H1 (cell line): Measurements from ENCODE around the gene NIM1K. TPM values are rescaled to one million over a fixed set of nuclear protein-coding genes. Genes with fewer than 3 reads are reported as not detected.

ENCODE experiments used
- CTCF ChIA-PET: fragments of 300-600 bp; sonication (Branson Sonifier 250); formaldehyde crosslinking; loops from one replicate; lab custom pipeline; 2021; ENCODE audit not compliant: partially characterized antibody; lab: Charles Lee
- POLR2A ChIA-PET: fragments of 300-600 bp; sonication (Branson Sonifier 250); formaldehyde crosslinking; loops from one replicate; lab custom pipeline; 2021; ENCODE audit warnings: inconsistent platforms; ENCODE audit not compliant: partially characterized antibody; lab: Charles Lee
- DNase-seq, 2 experiments: peaks; one replicate each; pipeline versions ENCODE4 v3.0.0 to v3.0.0-alpha.2; 2010 to 2022; ENCODE audit warnings: low spot score in 2 of 2, low read depth in 1 of 2, mixed read lengths in 1 of 2
- FAIRE-seq: peaks from 2 replicates; lab custom pipeline; 2011; peaks lifted over from hg19 to GRCh38; lab: Jason Lieb, UNC
- H2AFZ ChIP-seq: 2 replicates; pipeline ENCODE4 v1.8.1; 2012; ENCODE audit warnings: low read length, inconsistent platforms
- H2AK5ac ChIP-seq: 2 replicates; pipeline ENCODE4 v1.6.1; 2013; ENCODE audit warnings: low read depth, low read length
- H2BK120ac ChIP-seq: replicated peaks from 2 replicates; pipeline ENCODE3; 2013; ENCODE audit warnings: low read depth, low read length, inconsistent platforms
- H2BK12ac ChIP-seq: 2 replicates; pipeline ENCODE4 v1.6.1; 2013; ENCODE audit warnings: low read depth, low read length
- H2BK15ac ChIP-seq: 2 replicates; pipeline ENCODE4 v1.6.1; 2013; ENCODE audit warnings: low read length
- H2BK20ac ChIP-seq: 2 replicates; pipeline ENCODE4 v1.6.1; 2013; ENCODE audit warnings: low read length
- H2BK5ac ChIP-seq: 2 replicates; pipeline ENCODE4 v1.6.1; 2013; ENCODE audit warnings: low read depth, low read length
- H3K14ac ChIP-seq: 2 replicates; pipeline ENCODE4 v1.6.1; 2013; ENCODE audit warnings: inconsistent platforms; ENCODE audit not compliant: insufficient read length
- H3K18ac ChIP-seq: 2 replicates; pipeline ENCODE4 v1.6.1; 2013; ENCODE audit warnings: low read length; ENCODE audit errors: extremely low read depth
- H3K23ac ChIP-seq: 2 replicates; pipeline ENCODE4 v1.6.1; 2013; ENCODE audit warnings: inconsistent platforms; ENCODE audit not compliant: insufficient read length
- H3K23me2 ChIP-seq: 2 replicates; pipeline ENCODE4 v1.6.1; 2013; ENCODE audit warnings: low read depth, low read length
- H3K27ac ChIP-seq: 2 replicates; pipeline ENCODE4 v1.6.1; 2011; ENCODE audit warnings: low read depth, low read length, inconsistent platforms
- H3K27me3 ChIP-seq, 4 experiments: replicated peaks in 1 of 4; 1 replicate in 1 of 4; 2 replicates in 3 of 4; pipeline versions ENCODE4 v1.6.1 to v1.8.1; 2011 to 2013; ENCODE audit warnings: low read length in 3 of 4, mild to moderate bottlenecking in 3 of 4, inconsistent platforms in 2 of 4, mixed read lengths in 2 of 4, moderate library complexity in 1 of 4; ENCODE audit not compliant: control insufficient read depth in 3 of 4, insufficient read depth in 3 of 4; ENCODE audit errors: extremely low read depth in 1 of 4
- H3K36me3 ChIP-seq, 4 experiments: 2 replicates each; pipeline versions ENCODE4 v1.6.1 to v1.8.1; 2011 to 2013; ENCODE audit warnings: mild to moderate bottlenecking in 4 of 4, low read length in 3 of 4, moderate library complexity in 2 of 4, control low read depth in 1 of 4, inconsistent platforms in 1 of 4; ENCODE audit not compliant: insufficient read depth in 4 of 4, control insufficient read depth in 2 of 4
- H3K4ac ChIP-seq: replicated peaks from 2 replicates; pipeline ENCODE3; 2013; ENCODE audit warnings: low read length, low read depth, mixed read lengths, inconsistent platforms; ENCODE audit not compliant: insufficient read length
- H3K4me1 ChIP-seq, 4 experiments: replicated peaks in 1 of 4; 1 replicate in 1 of 4; 2 replicates in 3 of 4; pipeline versions ENCODE4 v1.6.1 to v1.8.1; 2011 to 2013; ENCODE audit warnings: low read length in 3 of 4, inconsistent platforms in 2 of 4, mixed read lengths in 1 of 4; ENCODE audit not compliant: insufficient read depth in 4 of 4, control insufficient read depth in 3 of 4
- H3K4me2 ChIP-seq, 2 experiments: 2 replicates each; pipeline versions ENCODE4 v1.6.1 to v1.8.1; 2011 to 2013; ENCODE audit warnings: low read depth in 2 of 2, low read length in 2 of 2, control low read depth in 1 of 2, inconsistent platforms in 1 of 2, mild to moderate bottlenecking in 1 of 2; ENCODE audit not compliant: insufficient read depth in 1 of 2
- H3K4me3 ChIP-seq, 4 experiments: fragments of 200-600, 300-600 bp in 1 of 4; sonication (generic), shearing (Covaris generic), sonication (Bioruptor Twin) in 1 of 4; 2 replicates each; pipeline versions ENCODE4 v1.5.1 to v1.8.1; 2011 to 2016; ENCODE audit warnings: low read length in 4 of 4, low read depth in 3 of 4, control low read depth in 2 of 4, inconsistent platforms in 2 of 4, mild to moderate bottlenecking in 2 of 4, mixed read lengths in 1 of 4, moderate library complexity in 1 of 4; ENCODE audit not compliant: insufficient read depth in 2 of 4; ENCODE audit errors: extremely low read depth in 1 of 4
- H3K56ac ChIP-seq: replicated peaks from 2 replicates; pipeline ENCODE3; 2013; ENCODE audit warnings: low read depth, mild to moderate bottlenecking, mixed read lengths, low read length, inconsistent platforms; ENCODE audit not compliant: insufficient read length
- H3K79me1 ChIP-seq: 2 replicates; pipeline ENCODE4 v1.6.1; 2013; ENCODE audit warnings: low read depth, low read length, control low read depth
- H3K79me2 ChIP-seq, 2 experiments: 2 replicates each; pipeline versions ENCODE4 v1.6.1 to v1.8.1; 2012 to 2013; ENCODE audit warnings: low read length in 2 of 2, mild to moderate bottlenecking in 2 of 2, inconsistent platforms in 1 of 2; ENCODE audit not compliant: insufficient read depth in 2 of 2, control insufficient read depth in 1 of 2
- H3K9ac ChIP-seq, 4 experiments: replicated peaks in 1 of 4; 1 replicate in 1 of 4; 2 replicates in 3 of 4; pipeline versions ENCODE4 v1.6.1 to v1.8.1; 2011 to 2013; ENCODE audit warnings: low read depth in 3 of 4, low read length in 3 of 4, control low read depth in 2 of 4, mild to moderate bottlenecking in 2 of 4, moderate library complexity in 2 of 4, inconsistent platforms in 1 of 4; ENCODE audit errors: extremely low read depth in 1 of 4
- H3K9me3 ChIP-seq, 2 experiments: 2 replicates each; pipeline versions ENCODE4 v1.6.1 to v1.8.1; 2012 to 2013; ENCODE audit warnings: mild to moderate bottlenecking in 2 of 2, moderate library complexity in 2 of 2, control low read depth in 1 of 2, inconsistent platforms in 1 of 2, low read depth in 1 of 2, low read length in 1 of 2, mixed read lengths in 1 of 2; ENCODE audit not compliant: insufficient read depth in 2 of 2
- H4K20me1 ChIP-seq, 2 experiments: replicated peaks in 1 of 2; 2 replicates each; pipeline versions ENCODE3 to v1.8.1; 2011 to 2013; ENCODE audit warnings: inconsistent platforms in 2 of 2, low read length in 2 of 2, mild to moderate bottlenecking in 1 of 2; ENCODE audit not compliant: insufficient read depth in 2 of 2, control insufficient read depth in 1 of 2
- H4K5ac ChIP-seq: 2 replicates; pipeline ENCODE4 v1.6.1; 2013; ENCODE audit warnings: low read length, low read depth, mixed read lengths, inconsistent platforms; ENCODE audit not compliant: insufficient read length
- H4K8ac ChIP-seq: 2 replicates; pipeline ENCODE4 v1.8.0; 2013; ENCODE audit warnings: mild to moderate bottlenecking, moderate library complexity, low read length, inconsistent platforms; ENCODE audit not compliant: insufficient read depth; ENCODE audit errors: extremely low read depth
- H4K91ac ChIP-seq: replicated peaks from 2 replicates; pipeline ENCODE3; 2013; ENCODE audit warnings: low read length, mixed read lengths, inconsistent platforms; ENCODE audit not compliant: insufficient read length
- CREB1 ChIP-seq: IDR thresholded peaks from 2 replicates; pipeline ENCODE4 v1.6.1; 2012; ENCODE audit warnings: inconsistent platforms
- FOSL1 ChIP-seq: IDR thresholded peaks from 2 replicates; pipeline ENCODE4 v1.6.1; 2011; ENCODE audit warnings: mild to moderate bottlenecking, low read depth, low read length, moderate library complexity; ENCODE audit not compliant: insufficient read depth
- POLR2A ChIP-seq, 2 experiments: IDR thresholded peaks; 1 replicate in 1 of 2; 2 replicates in 1 of 2; pipeline ENCODE4 v1.6.1; 2011; ENCODE audit warnings: low read depth in 2 of 2, low read length in 2 of 2, mild to moderate bottlenecking in 2 of 2; ENCODE audit errors: control extremely low read depth in 1 of 2
- RFX5 ChIP-seq: IDR thresholded peaks from 2 replicates; pipeline ENCODE4 v1.6.1; 2011; ENCODE audit warnings: low read depth, low read length, improper control_type of control experiment, borderline replicate concordance
- TAF7 ChIP-seq: optimal IDR thresholded peaks from 2 replicates; pipeline ENCODE3; 2011; ENCODE audit warnings: low read depth, mild to moderate bottlenecking, inconsistent platforms, low read length, moderate library complexity, borderline replicate concordance
- TBP ChIP-seq: IDR thresholded peaks from 2 replicates; pipeline ENCODE4 v1.6.1; 2011; ENCODE audit warnings: low read depth, low read length, improper control_type of control experiment
- ZNF274 ChIP-seq: IDR thresholded peaks from 2 replicates; pipeline ENCODE4 v1.7.0; 2012; ENCODE audit warnings: low read length, borderline replicate concordance; ENCODE audit errors: extremely low read depth
- WGBS, 2 experiments: shearing (Covaris generic) in 1 of 2; methylation state at CpG; one replicate each; pipeline versions ENCODE4 v1.1.6 to v1.1.7; 2013 to 2015; ENCODE audit warnings: low lambda C conversion rate in 2 of 2, mixed read lengths in 2 of 2, inconsistent platforms in 1 of 2, low coverage in 1 of 2, missing lambda C conversion rate in 1 of 2; ENCODE audit not compliant: insufficient replicate concordance in 2 of 2, insufficient coverage in 1 of 2, insufficient read length in 1 of 2; ENCODE audit errors: extremely low coverage in 1 of 2, missing lambda C conversion rate in 1 of 2; 5-methylcytosine and 5-hydroxymethylcytosine counted together
- polyA plus RNA-seq, 7 experiments: library from polyadenylated mRNA; depleted of rRNA in 3 of 7; stranded (reverse) in 5 of 7; unstranded in 2 of 7; fragments of >200 nt in 5 of 7; fragments of 200-250 nt in 2 of 7; gene quantifications; 1 replicate in 5 of 7; 2 replicates in 1 of 7; 4 replicates in 1 of 7; pipeline versions ENCODE4 v1.2.1 to v1.2.3, GENCODE V29; 2011 to 2013; ENCODE audit warnings: missing spikeins in 2 of 7, mixed read lengths in 2 of 7
- total RNA-seq: library from RNA; stranded (reverse); fragmentation: NEBNext Ultra II Directional; extraction: Animal tissue kit (Norgen Biotek cat#: 25700); gene quantifications from 2 replicates; pipeline ENCODE4 v1.2.1, GENCODE V29; 2021

NIM1K gene
- total and polyA plus RNA-seq, 2 of the 8 experiments (the other 6 are each of a cell fraction or from before 2014, with no cell fraction given), result not detected

DNA sequence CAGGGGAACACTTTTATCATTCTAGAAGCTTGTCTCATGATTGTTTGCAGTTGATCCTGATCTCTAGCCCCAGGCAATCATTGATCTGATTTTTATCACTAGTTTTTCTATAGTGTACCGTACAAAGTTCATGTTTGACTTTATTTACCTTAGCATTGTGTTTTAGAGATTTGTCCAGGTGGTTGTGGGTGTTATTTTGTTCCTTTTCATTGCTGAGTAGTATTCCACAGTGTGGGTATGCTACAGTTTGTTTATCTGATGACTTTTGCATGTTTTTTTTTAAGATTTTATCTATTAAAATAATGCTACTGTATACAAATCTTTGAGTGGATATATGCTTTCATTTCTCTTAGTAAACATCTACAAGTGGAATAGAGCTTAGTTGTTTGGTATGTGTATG is 45.1 kb upstream of the NIM1K start:
- H3K27ac ChIP-seq, result no peak overlapping the region
- CTCF ChIA-PET, result interaction anchor here (1.3 kb wide), 1 partner anchor 8 kb away, joined by 5 read pairs; no protein-coding TSS in a partner anchor
- H3K23me2 ChIP-seq, result no peaks in the 10 kb centered on the region
- no peak overlapping the region for H4K91ac ChIP-seq
- no peak overlapping the region for H3K23ac ChIP-seq
- 94% methylated on average over 1 of the region's 1 CpG; no CpG with 5 or more reads in 1 of the 2 experiments for WGBS, 2 experiments
- H2BK20ac ChIP-seq, result no peak overlapping the region
- no peak overlapping the region for H4K5ac ChIP-seq
- FAIRE-seq (no peak), DNase-seq (no peak)
- H2BK120ac ChIP-seq, result no peak overlapping the region
- no peak overlapping the region for H2BK5ac ChIP-seq
- no peaks in the 10 kb centered on the region; the same call in 1 of the 2 replicates for H3K79me1 ChIP-seq
- H3K4me2 ChIP-seq, result no peak overlapping the region
- POLR2A ChIA-PET, result interaction anchor here (1.2 kb wide), 1 partner anchor 8 kb away, joined by 3 read pairs; no protein-coding TSS in a partner anchor
- no peak overlapping the region for H2AFZ ChIP-seq
- no peak overlapping the region for H3K4ac ChIP-seq
- no peak for TF ChIP-seq FOSL1
- no peak for TF ChIP-seq TBP
- TF ChIP-seq CREB1, result no peak
- TF ChIP-seq ZNF274, result no peak
- TF ChIP-seq TAF7, result no peak
- TF ChIP-seq POLR2A (IDR thresholded peaks at IDR 0.05; ENCODE audit: control extremely low read depth in 1 of 2, low read depth in 2 of 2, low read length in 2 of 2), result no peak
- TF ChIP-seq RFX5, result no peak
- H2AK5ac ChIP-seq, result no peak overlapping the region
- no peak overlapping the region for H2BK15ac ChIP-seq
- H3K9me3 ChIP-seq, result no peaks in the 10 kb centered on the region
- no peak overlapping the region for H3K18ac ChIP-seq
- no peak overlapping the region for H3K4me3 ChIP-seq
- no peak overlapping the region for H3K9ac ChIP-seq
- no peak overlapping the region for H2BK12ac ChIP-seq
- no peak overlapping the region for H3K56ac ChIP-seq
- H4K20me1 ChIP-seq, result peaks cover 0 to 4% of the 10 kb centered on the region in 2 experiments
- H3K14ac ChIP-seq, result no peak overlapping the region
- no peak overlapping the region for H4K8ac ChIP-seq
- no peaks in the 10 kb centered on the region for H3K27me3 ChIP-seq
- H3K4me1 ChIP-seq, result no peaks in the 10 kb centered on the region
- peaks cover 0 to 12% (median 2%) of the 10 kb centered on the region in 4 experiments; a peak in 6 of 8 replicates for H3K36me3 ChIP-seq
- H3K79me2 ChIP-seq, result peaks cover 0 to 22% of the 10 kb centered on the region in 2 experiments; a peak in 2 of 4 replicates
